Upper lobe of left lung (tissue), 6 donors: ENCODE data around the gene EHMT1. TPM values are rescaled to one million over a fixed set of nuclear protein-coding genes. Genes with fewer than 3 reads are reported as not detected.

Experiments
- ATAC-seq, 2 donors: fragments of 200-7000 bp; cut with Tn5 transposase; one replicate each; pipeline ENCODE4 v1.9.1; 2022; ENCODE audit warnings: mild to moderate bottlenecking in 2 of 2, moderate library complexity in 2 of 2; ENCODE audit not compliant: low FRiP score in 2 of 2
- DNase-seq, 2 donors: peaks; one replicate each; pipeline ENCODE4 v3.0.0-alpha.2; 2019 to 2020
- H3K27ac ChIP-seq, 4 donors: fragments of 200-600 bp; sonication (generic); one replicate each; pipeline ENCODE4 v1.5.1; 2016 to 2019
- H3K27me3 ChIP-seq, 4 donors: fragments of 200-600 bp; sonication (generic); one replicate each; pipeline ENCODE4 v1.5.1; 2017 to 2019
- H3K36me3 ChIP-seq, 4 donors: fragments of 200-600 bp; sonication (generic); one replicate each; pipeline ENCODE4 v1.5.1; 2016 to 2019
- H3K4me1 ChIP-seq, 4 donors: fragments of 200-600 bp; sonication (generic); one replicate each; pipeline ENCODE4 v1.5.1; 2018 to 2019
- H3K4me3 ChIP-seq, 4 donors: fragments of 200-600 bp; sonication (generic); one replicate each; pipeline ENCODE4 v1.5.1; 2017 to 2019; ENCODE audit warnings: mild to moderate bottlenecking in 2 of 4, moderate library complexity in 1 of 4
- H3K9me3 ChIP-seq, 4 donors: fragments of 200-600 bp; sonication (generic); one replicate each; pipeline ENCODE4 v1.5.1; 2018 to 2019
- EP300 ChIP-seq, 4 donors: sonication (generic); formaldehyde crosslinking; IDR thresholded peaks; one replicate each; pipeline ENCODE4 v1.5.1; 2017; ENCODE audit warnings: antibody characterized with exemption in 4 of 4, control low read depth in 2 of 4
- POLR2A ChIP-seq, 4 donors: fragments of 450-650 bp; IDR thresholded peaks; one replicate each; pipeline ENCODE4 v1.5.1; 2016 to 2017; ENCODE audit warnings: antibody characterized with exemption in 4 of 4, mild to moderate bottlenecking in 2 of 4
- POLR2AphosphoS5 ChIP-seq, 2 donors: sonication (generic); formaldehyde crosslinking; IDR thresholded peaks; one replicate each; pipeline ENCODE4 v1.5.1; 2017; ENCODE audit warnings: antibody characterized with exemption in 2 of 2
- WGBS, 2 donors: methylation state at CpG; one replicate each; pipeline ENCODE4 v1.1.5; 2017 to 2018; 5-methylcytosine and 5-hydroxymethylcytosine counted together
- total RNA-seq, 6 donors: library from RNA; depleted of rRNA in 4 of 6; stranded (reverse); fragments of >200 nt in 4 of 6; gene quantifications; one replicate each; pipeline versions ENCODE4 v1.1.0 to v1.2.1, GENCODE V29; 2016 to 2021
- TF ChIP-seq, protein P1 (sequence below), 6 experiments: fragments of 450-650 bp in 4 of 6; fragments of 200-600 bp in 2 of 6; sonication (generic) in 2 of 6; IDR thresholded peaks; one replicate each; pipeline ENCODE4 v1.5.1; 2016 to 2019; ENCODE audit warnings: antibody characterized with exemption in 6 of 6
- donor health status: DM: no; HTN: no; CAD: no; lungs with moderate emphysema.
- donor health status: DM: no; HTN: yes; CAD: no; lungs with severe emphysema.

Gene EHMT1
- total RNA-seq, 6 donors from 2014 or later: 68.0 to 183 (median 83.6) TPM

DNA sequence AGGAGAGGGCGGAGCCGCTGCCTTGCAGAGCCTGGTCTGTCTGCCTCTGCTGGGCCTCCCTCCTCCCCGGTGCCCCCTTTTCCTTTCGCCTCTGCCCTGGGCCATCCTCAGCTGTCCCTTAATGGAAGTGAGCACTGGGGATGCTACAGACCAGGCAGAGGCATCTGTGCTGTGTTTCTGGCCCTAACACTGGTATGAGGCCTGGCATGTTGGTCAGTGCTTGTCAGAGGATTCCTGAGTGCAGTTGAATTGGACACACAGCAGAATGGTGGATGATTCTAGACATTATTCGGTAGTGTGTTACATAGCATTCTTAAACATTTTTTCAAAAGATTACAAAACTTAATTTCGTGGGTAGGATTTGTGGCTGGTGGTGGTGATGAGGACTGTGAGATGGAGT, 88.6 kb downstream of the EHMT1 start:
- Histone ChIP-seq H3K4me1 (peaks cover 4 to 33% (median 6%) of the 10 kb centered on the region in 4 donors), H3K9me3 (peaks cover 0 to 11% (median 5%) of the 10 kb centered on the region in 4 donors), H3K27ac (no peak overlapping the region), H3K27me3 (no peaks in the 10 kb centered on the region), H3K4me3 (no peak overlapping the region), H3K36me3 (peaks cover 0 to 14% (median 9%) of the 10 kb centered on the region in 4 donors)
- DNase-seq (no peak), ATAC-seq (no peak)
- WGBS, 2 donors: 80 to 85% methylated on average over 2 to 6 of the region's 6 CpGs
- no peak for TF ChIP-seq POLR2AphosphoS5 (IDR thresholded peaks at IDR 0.05)
- TF ChIP-seq, protein P1, sequence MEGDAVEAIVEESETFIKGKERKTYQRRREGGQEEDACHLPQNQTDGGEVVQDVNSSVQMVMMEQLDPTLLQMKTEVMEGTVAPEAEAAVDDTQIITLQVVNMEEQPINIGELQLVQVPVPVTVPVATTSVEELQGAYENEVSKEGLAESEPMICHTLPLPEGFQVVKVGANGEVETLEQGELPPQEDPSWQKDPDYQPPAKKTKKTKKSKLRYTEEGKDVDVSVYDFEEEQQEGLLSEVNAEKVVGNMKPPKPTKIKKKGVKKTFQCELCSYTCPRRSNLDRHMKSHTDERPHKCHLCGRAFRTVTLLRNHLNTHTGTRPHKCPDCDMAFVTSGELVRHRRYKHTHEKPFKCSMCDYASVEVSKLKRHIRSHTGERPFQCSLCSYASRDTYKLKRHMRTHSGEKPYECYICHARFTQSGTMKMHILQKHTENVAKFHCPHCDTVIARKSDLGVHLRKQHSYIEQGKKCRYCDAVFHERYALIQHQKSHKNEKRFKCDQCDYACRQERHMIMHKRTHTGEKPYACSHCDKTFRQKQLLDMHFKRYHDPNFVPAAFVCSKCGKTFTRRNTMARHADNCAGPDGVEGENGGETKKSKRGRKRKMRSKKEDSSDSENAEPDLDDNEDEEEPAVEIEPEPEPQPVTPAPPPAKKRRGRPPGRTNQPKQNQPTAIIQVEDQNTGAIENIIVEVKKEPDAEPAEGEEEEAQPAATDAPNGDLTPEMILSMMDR (IDR thresholded peaks at IDR 0.05): no peak
- TF ChIP-seq POLR2A (IDR thresholded peaks at IDR 0.05): no peak
- no peak for TF ChIP-seq EP300 (IDR thresholded peaks at IDR 0.05)

GRCh38 chr9:137708590-137709284, 89.9 kb downstream of the EHMT1 start:
- peaks cover 4 to 33% (median 6%) of the 10 kb centered on the region in 4 donors for H3K4me1 ChIP-seq
- WGBS, 2 donors: 78 to 81% methylated on average over 4 to 11 of the region's 11 CpGs

GRCh38 chr9:137709411-137710101, 90.8 kb downstream of the EHMT1 start:
- TF ChIP-seq, protein P1 (IDR thresholded peaks at IDR 0.05): no peak
- TF ChIP-seq POLR2AphosphoS5 (IDR thresholded peaks at IDR 0.05) (no peak), EP300 (IDR thresholded peaks at IDR 0.05) (no peak), POLR2A (IDR thresholded peaks at IDR 0.05) (no peak)
- DNase-seq: no peak
- WGBS, 2 donors: 92 to 93% methylated on average over 11 to 14 of the region's 14 CpGs
- Histone ChIP-seq H3K27me3 (no peaks in the 10 kb centered on the region), H3K4me1 (peaks cover 4 to 33% (median 6%) of the 10 kb centered on the region in 4 donors), H3K9me3 (no peaks in the 10 kb centered on the region), H3K27ac (no peak overlapping the region), H3K4me3 (no peak overlapping the region), H3K36me3 (peaks cover 0 to 16% (median 9%) of the 10 kb centered on the region in 4 donors)
- ATAC-seq: peak in 1 of 2 donors; percentile 56

More at GRCh38 chr9:137708590-137709284, 89.9 kb downstream of the EHMT1 start:
- Histone ChIP-seq H3K27me3 (no peaks in the 10 kb centered on the region), H3K27ac (no peak overlapping the region), H3K4me3 (no peak overlapping the region), H3K36me3 (peaks cover 0 to 16% (median 9%) of the 10 kb centered on the region in 4 donors), H3K9me3 (no peaks in the 10 kb centered on the region)
- no peak for DNase-seq
- ATAC-seq: no peak
- no peak for TF ChIP-seq EP300 (IDR thresholded peaks at IDR 0.05)
- TF ChIP-seq POLR2A (IDR thresholded peaks at IDR 0.05): no peak
- TF ChIP-seq, protein P1 (IDR thresholded peaks at IDR 0.05): no peak
- TF ChIP-seq POLR2AphosphoS5 (IDR thresholded peaks at IDR 0.05): no peak

- Histone ChIP-seq H3K36me3 (peaks cover 0 to 16% (median 9%) of the 10 kb centered on the region in 4 donors), H3K9me3 (no peaks in the 10 kb centered on the region), H3K4me3 (no peak overlapping the region), H3K27me3 (no peaks in the 10 kb centered on the region), H3K4me1 (peaks cover 4 to 28% (median 4%) of the 10 kb centered on the region in 4 donors), H3K27ac (no peak overlapping the region)
- 81 to 82% methylated on average over 12 of the region's 12 CpGs for WGBS, 2 donors
- ATAC-seq (no peak), DNase-seq (no peak)
- TF ChIP-seq POLR2AphosphoS5 (IDR thresholded peaks at IDR 0.05): peak in 1 of 2 donors; percentile 27
- TF ChIP-seq, protein P1 (IDR thresholded peaks at IDR 0.05): no peak
- TF ChIP-seq POLR2A (IDR thresholded peaks at IDR 0.05): no peak
Observed at GRCh38 chr9:137710704-137711103, 91.9 kb downstream of the EHMT1 start.
